NCI-H1105 treated with DMSO at 0.1 percent for 48 hours (cell line): ENCODE data around the gene TMEM247.

Source experiments
- DNase-seq: peaks from one replicate; lab custom pipeline; 2025; lab: John Stamatoyannopoulos, UW

TMEM247 gene

DNA sequence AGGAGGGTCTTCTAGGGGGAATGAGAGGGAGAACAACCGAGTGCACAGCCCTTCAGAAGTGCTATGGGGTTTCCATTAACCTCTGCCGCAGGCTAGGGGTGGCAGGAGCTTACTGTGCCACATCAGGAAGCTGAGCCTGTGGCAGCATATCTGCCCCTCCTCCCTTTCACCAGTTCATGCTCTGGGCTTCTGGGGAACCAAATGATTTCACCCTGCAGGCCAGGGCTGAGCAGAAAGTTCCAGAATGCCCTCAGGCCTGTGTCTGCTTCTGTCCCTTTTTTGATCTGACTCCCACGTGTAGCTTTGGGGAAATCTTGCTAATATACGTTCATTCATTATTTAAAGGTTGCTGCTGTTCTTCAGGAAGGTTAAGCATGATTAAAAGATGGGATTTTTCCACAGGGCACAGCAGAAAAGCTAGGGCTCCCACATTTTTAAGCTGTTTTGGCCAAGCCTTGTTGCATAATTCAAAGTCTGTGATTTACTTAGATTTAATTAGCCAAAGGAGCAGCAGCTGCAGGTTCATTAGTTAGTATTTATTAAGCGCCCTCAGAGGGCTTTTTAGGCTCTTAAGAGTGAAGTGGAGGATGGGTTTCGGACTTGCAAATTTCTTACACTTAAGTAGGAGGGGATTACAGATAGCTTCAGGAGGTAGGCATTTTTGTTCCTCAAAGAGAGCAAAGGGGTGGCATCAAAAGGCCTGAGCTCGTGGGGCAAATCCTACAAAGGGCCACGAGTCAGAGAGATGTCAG lies 10.2 kb downstream of the TMEM247 start:
- DNase-seq, result no peak

DNA sequence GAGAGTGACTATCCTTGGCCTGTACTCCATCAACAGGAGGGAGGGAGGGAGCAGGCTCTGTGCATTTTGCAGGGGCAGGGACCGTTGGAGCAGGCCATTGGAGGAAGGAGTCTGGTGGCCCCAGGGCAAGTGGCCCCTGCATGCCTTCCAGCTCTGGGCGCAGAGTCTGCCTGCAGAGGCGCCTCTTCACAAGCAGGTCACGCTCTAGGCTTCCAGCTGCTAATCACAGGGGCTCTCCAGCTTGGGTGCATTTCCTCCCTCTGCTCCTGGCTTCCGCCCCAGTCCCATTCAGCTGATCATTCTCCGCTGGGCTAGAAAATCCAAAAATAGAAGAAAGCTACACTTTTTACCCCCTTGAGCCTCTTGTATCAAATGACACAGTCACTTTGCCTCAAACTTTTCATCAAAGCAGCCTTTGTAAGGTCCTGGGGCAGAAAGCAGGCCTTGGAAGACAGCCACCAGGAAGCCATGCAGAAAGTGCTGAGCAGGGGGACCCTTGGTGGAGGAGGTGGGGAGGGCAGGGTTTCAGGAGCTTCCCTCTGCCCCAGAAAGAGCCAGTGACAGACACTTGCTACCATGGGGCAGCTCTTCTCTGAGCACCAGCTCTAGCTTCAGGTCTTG lies 11.3 kb downstream of the TMEM247 start:
- DNase-seq, result no peak

DNA sequence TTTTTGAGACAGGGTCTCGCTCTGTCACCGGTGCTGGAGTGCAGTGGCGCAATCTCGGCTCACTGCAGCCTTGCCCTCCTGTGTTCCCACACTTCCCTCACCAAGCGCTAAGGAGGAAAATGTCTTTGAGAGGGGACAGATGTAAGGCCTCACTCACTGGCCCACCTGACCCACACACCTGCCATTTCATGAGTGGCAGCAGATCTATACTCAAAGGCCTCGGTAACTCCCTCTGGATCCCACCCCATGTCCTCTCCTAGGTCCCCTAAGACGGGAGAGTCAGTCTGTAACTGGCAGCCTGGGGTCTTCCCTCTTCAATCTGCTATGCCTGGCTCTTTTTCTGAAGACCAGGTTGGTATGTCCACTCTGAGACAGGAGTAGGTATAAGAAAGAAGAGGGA lies 12.9 kb downstream of the TMEM247 start:
- no peak for DNase-seq

DNA sequence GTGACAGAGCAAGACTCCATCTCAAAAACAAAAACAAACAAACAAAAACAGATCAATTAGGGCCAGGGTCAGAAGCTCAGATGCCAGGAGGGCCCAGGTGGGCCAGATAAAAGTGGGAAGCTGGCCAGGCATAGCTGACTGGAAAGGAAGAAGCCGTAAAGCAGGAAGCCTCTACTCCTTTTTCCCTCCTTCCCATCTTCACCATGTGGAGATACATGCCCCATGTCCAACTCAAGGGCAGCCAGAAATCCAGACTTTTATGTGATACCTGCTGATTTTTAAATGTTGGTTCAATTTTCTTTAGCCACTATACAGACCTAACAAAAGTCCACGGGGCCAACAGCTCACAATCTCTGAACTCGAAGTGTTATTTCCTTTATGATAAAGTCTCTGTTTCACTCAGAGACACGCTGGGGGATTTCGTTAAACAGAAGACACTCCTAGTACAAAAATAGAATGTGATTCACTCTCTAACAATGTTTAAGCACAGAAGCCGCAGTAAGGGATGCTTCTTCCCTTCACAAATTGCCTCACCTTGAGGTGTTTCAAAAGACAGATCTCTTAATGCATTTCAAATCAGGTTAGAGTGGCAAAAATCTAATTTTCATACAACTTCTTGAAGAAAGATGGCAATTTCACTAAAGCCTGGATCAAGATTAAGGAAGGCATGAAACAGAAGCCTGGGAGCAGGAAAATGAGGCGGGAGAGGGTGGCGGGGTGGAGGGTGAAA lies 14.0 kb downstream of the TMEM247 start:
- DNase-seq, result no peak

DNA sequence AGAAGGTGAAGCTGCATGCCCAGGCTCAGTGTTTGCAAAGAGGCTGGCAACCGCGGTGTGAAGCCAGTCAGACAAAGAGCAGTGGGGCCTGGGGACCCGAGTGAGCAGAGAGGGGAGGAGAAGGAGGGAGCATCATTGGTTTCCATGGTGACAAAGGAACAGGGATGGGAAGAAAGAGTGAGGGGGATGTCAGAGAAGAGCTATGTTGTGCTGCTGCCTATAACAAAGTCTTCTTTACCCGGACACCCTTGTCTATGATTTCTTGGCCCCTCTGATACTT lies 14.5 kb downstream of the TMEM247 start:
- DNase-seq, result no peak

DNA sequence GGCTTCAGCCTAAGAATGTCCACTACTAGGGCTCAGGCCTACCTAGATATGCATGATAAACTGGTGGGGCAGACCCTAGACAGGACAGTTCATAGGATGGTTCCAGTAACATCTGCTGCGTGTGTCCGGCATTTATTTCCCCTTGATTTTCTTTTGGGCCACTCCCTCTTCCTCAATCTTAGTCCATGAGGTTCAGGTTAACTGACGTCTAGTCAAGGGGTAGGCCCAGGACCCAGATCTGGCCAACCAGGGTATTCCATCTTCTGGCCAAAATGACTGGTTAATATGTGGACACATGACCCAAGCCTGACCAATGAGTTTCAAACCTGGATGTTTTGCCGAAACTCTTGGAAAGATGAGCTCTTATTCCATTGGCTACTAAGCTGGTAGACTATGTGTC lies 15.2 kb downstream of the TMEM247 start:
- no peak for DNase-seq

DNA sequence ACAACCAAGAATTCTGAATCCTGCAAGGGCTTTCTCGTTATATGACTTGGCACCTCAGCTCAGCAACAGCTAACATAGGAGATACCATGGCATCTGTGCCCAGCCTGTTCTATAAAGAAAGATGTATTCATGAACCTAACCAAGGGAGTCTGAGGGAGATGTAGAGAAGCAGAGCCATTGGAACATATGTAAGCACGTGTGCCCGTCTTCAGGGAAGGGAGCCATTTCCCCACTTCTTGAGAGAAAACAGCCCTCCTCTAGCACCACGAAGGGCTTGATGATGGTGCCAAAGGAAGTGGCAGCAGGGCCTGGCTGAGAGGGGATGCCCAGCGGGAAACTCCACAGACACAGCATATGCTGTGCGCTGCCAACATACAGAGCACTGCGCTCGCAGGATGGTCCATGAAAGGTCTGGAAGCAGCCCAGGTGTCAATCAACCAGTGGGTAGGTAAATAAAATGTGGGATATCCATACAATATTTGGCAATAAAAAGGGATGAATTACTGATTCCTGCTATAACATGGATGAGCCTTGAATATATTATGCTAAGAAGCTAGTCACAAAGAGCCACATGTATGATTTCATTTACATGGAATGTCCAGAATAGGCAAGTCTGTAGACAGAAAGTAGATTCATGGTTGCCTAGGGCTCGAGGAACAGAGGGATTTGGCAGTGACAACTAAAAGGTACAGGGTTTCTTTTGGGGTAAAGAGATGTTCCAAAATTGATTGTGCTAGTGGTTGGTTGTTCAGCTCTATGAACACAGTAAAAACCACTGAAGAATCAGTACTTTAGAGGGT lies 16.1 kb downstream of the TMEM247 start:
- no peak for DNase-seq

DNA sequence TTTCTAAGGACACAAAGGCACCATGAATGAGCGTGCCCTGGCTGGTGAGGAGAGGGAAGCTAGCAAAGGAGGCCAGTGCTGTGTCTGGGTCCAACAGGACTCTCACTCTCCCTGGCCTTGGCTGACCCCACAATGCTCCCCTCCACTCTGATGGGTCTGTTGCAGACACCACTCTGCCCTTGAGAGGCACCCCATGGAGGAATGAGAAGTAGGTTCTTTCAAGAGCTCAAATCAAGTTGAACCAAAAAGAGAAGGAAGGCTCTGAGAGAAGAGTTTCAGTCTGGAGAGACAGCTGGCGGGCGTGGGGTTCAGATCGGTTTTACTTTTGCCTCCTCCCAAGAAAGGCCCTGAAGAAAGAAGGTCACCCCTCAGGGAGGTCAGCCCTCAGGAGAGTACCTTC lies 18.4 kb downstream of the TMEM247 start:
- no peak for DNase-seq

DNA sequence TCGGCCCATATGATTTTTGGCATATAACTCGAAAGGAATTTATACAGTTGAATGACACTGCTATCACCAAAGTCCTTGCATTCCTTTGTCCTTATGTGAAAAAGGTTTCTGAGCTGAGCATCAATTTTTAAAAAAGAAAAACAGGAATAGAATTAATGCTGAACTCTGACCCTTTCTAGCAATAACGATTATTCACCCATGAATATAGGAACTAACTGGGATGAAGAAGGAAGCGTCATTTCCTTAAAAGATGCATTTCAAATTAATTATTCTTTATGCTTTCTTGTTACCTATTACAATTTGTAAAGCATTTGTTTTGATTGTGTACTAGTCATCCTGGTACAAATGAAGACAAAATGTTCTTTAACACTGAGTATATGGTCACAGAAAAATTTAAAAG lies 19.3 kb downstream of the TMEM247 start:
- DNase-seq, result no peak

DNA sequence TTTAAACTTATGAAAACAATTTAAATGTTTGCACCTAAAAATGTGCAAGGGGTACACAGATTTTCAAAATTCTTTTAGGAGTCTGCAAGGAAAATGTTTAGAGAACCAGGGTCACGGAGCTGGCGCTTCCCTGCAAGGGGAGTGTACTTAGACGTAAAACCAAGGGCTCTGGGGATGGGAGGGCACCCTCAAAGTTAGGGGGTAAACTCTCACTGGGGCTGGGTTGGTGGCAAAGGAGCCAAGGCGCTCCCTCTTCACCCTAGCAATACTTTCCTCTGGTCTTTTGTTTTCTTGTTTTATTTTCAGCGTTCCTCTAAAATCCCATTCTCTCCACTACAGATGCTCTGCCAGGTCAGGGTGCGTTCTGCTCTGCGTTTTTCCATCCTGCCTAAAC lies 20.0 kb downstream of the TMEM247 start:
- DNase-seq, result no peak

DNA sequence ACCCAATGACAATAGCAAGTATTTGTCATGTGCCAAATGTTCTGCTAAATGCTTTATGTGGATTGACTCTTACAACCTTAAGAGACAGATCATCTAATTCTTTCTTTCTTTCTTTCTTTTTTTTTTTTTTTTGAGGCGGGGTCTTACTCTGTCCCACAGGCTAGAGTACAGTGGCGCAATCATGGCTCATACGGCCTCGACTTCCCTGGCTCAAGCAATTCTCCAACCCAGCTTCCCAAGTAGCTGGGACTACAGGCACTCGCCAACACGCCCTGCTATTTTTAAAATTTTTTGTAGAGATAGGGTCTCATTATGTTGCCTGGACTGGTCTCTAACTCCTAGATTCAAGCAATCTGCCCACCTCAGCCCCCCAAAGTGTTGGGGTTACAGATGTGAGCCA lies 21.4 kb downstream of the TMEM247 start:
- DNase-seq, result no peak

DNA sequence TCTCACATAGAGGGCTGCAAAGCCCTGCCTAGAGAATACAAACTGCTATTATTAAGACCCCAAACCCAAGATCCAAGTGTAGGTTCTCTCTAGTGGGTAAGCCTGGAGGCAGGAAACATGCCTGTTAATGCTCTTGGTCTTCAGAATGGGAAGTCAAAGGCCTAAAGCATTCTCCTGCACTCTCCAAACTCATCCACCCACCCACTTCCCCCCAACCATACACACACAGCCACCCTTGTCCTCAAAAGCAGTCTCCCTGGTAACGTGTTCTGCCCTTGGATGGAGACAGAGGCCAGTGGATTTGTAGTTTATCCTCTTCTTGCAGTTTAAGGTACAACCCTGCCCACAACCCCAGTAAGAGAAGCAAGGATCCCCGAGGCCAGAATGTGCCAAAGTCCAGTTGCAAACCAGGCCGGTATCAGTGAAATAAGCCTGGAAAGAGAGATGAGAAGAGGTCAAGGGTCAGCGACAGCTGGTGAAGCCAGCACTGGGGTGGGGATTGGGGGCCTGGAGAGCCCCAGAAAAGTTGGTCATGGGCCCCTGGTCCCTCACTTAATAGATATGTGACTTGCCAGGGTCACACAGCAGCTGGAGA lies 23.0 kb downstream of the TMEM247 start:
- DNase-seq, result no peak

DNA sequence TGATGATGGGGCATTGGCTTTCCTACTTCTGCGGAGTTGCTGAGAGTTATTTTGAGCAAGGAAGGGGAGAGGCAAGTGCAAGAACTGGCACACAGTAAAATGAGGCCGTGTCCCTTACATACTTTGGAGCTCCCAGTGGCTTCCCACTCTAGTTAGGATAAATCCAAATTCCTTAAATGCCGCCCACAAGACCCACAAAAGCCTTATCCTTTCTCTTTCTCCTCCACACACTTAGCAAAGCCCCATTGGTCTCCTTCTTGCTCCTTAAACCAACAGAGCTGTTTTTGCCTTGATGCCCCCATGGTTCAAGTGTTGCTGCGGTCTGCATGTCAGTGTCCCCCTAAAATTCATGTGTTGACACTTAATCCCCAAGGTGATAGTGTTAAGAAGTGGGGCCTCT lies 24.3 kb downstream of the TMEM247 start:
- no peak for DNase-seq

DNA sequence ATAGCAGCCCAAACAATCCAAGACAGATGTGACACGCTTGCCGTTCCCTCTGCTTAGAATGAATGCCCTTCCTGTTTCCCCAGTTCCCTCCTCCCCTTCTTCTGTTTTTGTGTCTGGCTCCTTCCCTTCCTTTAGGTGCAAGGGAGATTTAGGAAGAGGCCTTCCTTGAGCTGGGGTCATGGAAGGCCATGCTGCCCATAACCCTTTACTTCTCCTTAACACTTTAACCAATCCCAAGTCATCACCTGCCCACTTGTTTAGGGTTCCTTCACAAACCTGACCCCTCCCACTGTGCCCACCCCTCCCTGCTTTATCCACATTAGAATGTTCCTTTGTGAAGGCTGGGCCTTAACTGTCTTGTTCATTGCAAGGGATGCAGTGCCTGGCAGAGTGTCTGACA lies 24.9 kb downstream of the TMEM247 start:
- DNase-seq, result no peak

DNA sequence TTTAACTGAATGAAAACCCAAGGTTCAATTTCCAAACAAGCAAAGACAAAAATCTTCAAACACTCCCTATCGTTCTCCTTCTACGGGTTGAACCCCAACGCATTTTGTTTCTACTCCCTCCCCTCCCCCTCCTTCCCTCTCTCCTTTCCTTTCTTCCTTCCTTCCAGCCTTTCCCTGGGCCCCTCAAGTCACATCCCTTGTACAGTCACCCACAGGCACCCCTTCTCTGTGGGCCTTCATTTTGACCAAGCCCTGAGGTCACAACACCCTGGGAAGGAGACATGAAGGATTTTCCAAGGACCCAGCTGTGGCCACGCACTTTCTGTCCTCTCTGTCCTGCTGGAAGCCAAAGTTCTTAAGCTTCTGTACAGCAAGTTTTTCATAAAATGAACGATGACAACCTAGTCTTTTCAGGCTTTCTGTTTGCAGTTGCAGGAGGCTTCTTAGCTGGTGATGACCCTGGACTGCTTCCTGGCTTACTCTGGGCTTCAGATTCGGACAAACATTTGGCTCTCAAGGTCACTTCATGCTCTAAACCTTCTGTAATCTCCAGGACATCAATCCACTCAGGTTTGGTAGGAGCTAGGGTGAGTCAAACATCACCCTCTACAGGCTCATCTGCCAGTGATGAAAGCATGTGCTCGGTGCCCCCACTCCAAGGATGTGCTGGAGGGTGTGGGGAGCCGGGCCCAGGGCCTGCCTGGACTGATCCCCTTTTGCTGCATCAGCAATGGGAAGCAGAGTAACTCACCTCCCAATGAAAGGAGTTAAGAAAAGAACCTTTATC lies 25.5 kb downstream of the TMEM247 start:
- DNase-seq, result no peak

DNA sequence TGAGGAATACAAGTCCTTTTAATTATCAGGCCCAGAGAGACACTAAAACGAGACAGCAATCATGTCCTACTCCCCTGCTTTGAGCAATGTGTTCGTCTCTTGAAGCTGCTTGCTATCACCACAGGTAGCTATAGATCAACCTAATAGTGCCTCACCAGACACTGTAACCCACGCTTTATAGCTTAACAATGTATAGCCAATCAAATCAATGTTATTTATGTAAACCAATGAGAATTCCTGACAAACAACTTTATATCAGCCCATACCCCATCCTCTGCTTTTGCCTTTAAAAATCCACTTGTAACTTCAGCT lies 26.1 kb downstream of the TMEM247 start:
- no peak for DNase-seq

DNA sequence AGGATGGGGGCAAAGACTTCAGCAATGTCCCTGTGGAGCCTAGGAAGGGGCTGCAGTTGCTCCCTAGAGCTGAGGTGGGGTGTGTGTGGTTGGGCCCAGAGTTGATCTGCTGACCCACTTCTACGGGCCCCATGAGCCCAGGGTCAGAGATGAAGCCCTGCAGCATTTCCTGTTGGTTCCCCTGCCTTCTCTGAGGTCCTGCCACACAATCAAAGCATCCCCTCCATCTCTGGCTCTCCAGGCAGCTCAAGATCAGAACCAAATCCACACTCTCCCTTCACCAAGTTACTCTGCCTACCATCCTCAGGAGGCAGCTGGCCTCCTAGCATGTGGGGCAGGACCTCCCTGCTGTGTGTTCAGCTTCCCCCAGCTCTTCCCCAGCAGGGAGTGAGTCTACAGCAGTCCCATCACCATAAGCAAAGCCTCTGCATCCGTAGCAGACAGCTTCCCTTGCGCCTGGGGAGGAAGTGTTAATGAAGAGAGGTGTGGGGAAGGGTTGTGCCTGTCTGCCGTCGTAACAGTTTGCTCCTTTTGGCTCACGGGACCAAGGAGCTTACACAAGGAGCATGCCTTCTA lies 26.9 kb downstream of the TMEM247 start:
- DNase-seq, result no peak

DNA sequence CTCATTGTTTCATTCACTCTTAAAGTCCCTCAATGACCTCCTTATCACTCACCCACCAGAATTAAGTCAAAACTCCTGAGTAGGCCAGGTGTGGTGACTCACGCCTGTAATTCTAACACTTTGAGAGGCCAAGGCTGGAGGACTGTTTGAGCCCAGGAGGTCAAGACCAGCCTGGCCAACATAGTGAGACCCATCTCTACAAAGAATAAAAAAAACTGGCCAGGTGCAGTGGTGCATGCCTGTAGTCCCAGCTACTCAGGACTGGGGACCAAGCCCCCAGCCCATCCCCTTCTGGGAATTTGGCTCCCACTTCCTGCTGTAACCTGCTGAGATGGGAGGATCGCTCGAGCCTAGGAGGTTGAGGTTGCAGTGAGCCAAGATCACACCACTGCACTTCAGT lies 28.9 kb downstream of the TMEM247 start:
- no peak for DNase-seq

DNA sequence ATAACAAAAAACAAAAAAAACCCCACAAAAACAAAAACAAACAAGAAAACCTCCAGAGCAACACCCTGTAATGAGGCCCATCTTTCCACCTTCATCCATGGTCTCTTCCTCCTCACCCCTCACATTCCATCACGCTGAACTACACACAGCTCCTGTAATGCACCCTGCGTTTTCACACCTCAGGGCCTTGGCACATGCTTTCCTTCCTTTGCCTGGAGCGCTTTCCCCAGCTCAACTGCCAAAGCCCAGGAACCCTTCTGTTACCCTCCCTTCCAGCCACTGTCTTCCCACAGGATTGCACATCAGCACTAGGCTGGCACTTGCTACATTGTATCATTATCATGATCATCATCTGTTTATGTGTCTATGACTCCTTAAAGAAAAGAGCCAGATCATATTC lies 29.4 kb downstream of the TMEM247 start:
- DNase-seq, result no peak

DNA sequence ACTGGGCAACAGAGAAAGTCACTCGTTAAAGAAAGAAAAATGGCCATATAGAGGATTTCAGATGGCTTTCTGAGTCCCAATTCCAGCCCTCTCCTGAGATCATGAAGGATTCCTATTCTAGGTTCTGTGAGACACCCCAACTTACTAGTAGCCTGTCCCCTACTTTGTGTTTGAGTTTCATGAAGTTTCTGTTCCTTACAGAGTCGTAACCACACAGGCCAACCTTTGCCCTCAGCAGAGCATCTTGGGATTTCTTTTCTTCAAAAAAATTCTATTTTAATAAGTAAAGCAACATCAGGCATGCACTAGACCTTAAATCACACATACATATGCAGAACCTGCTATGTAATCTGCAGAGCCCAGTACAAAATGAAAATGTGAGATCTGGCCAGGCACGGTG lies 30.4 kb downstream of the TMEM247 start:
- DNase-seq, result no peak

DNA sequence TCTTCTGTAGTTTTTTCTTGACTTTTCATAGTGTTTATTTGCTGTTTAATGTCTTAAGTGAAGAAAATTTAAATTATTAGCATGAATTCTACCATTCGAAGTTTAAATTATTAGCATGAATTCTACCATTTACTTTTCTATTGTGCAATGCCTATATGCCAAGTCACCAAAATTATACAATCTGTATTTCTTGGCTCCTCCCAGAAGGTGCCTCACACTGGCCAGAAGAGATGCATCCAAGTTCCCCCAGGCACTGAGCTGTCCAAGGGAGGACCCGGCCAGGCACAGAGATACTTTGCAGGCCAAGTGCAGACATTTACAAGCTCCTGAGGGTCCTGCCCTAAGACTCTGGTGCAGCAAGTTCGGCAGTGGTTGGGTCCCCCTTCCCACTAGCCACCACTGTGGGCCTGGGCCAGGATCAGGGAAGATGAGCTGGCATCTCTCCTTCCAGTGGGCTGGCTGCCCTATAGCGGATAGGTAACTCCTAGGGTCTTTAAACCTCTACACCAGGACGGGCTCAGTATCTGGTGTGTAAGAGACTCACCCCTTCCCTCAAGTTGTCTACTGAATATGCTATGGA lies 31.3 kb downstream of the TMEM247 start:
- no peak for DNase-seq
